Iris pigment epithelial cell (primary cell): ENCODE data around the gene TCF7L2.

Experiments
- DNase-seq: peaks from one replicate; pipeline ENCODE4 v3.0.0-alpha.2; 2011; ENCODE audit warnings: low read depth

The TCF7L2 gene

GRCh38 chr10:112966194-112966855 is 16.3 kb downstream of the TCF7L2 start:
- DNase-seq = no peak

GRCh38 chr10:112967200-112967599 is 17.2 kb downstream of the TCF7L2 start:
- peak; percentile 69 for DNase-seq

- DNase-seq = no peak
Measured at GRCh38 chr10:112969131-112969530, 19.1 kb downstream of the TCF7L2 start.

DNA sequence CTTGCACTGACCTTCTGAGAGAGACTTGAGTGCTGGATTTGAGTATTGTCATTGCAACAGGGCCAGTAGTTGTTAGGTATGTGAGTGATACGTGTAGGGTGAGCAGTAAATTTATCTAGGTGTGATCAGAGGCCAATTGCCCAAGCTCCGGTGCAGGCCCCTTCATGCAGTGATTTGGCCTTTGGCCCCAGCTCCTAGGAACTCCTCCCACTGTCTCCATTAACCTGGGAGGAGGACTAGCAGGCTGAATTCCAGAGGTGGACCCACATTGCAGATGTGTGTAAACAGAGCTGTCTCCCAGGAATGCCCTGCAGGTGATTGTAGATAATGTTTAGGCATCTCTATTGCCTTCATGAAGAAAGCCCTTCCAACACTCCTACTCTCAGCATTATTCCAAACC is 19.5 kb downstream of the TCF7L2 start:
- no peak for DNase-seq

DNA sequence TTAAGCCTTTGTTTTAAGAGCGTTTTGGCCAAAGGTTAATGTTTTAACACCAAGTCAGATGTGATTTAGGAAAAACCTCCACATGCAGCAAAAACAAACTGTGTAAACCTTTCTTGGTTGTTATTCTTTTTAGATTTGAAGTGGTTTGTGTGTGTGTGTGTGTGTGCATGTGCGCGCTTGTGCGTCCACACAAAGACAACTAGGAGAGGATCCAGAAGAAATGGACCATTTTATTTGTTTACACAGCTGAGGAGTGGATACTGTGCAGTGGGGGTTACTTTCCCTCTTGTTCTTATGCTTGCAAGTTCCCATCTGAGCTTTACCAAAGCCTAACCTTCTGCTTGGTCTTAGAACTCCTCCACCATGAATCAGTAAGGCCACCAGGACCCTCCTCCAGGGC is 20.0 kb downstream of the TCF7L2 start:
- DNase-seq = no peak

GRCh38 chr10:112972606-112973005 is 22.6 kb downstream of the TCF7L2 start:
- DNase-seq = no peak

GRCh38 chr10:112973046-112973445 is 23.0 kb downstream of the TCF7L2 start:
- no peak for DNase-seq

DNA sequence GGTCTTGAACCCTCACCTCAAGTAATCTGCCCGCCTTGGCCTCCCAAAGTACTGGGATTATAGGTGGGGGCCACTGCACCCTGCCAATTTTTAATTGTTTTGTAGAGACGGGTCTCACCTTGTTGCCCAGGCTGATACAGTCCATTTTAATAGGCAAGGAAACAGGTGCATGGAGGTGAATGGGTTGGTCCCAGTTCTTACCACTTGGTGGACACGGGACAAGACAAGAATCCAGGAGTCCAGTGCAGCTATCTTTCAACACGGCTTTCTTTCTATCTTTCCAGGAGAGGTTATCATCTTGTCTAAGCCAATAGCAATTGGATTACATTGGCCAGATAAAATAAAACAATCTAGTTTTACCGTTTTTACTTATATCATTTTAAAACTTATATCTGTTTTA is 23.8 kb downstream of the TCF7L2 start:
- no peak for DNase-seq

- DNase-seq = no peak
Measured at GRCh38 chr10:112977426-112977898, 27.4 kb downstream of the TCF7L2 start.

- no peak for DNase-seq
Measured at GRCh38 chr10:112979927-112980326, 29.9 kb downstream of the TCF7L2 start.

GRCh38 chr10:112980937-112981336 is 30.9 kb downstream of the TCF7L2 start:
- no peak for DNase-seq

DNA sequence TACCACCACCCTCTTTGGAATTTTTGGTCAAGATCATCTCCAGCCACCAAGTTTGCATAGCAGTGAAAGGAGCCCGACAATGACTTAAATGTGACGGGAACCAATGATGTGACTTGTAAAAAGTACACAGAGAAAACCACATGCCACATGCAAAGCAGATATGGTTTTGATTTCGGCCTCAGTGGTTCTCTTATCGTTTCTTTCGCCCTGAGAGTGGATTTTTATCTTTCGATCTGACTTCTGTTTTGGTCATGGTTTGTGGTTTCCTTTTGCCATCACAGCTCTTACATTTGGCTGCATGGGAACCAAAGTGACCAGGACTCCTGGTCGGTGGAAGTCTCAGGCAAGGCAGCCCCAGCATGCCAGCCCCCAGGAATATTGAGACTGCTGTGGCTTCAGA is 31.5 kb downstream of the TCF7L2 start:
- no peak for DNase-seq

- no peak for DNase-seq
Measured at GRCh38 chr10:112983444-112984056, 33.5 kb downstream of the TCF7L2 start.

DNA sequence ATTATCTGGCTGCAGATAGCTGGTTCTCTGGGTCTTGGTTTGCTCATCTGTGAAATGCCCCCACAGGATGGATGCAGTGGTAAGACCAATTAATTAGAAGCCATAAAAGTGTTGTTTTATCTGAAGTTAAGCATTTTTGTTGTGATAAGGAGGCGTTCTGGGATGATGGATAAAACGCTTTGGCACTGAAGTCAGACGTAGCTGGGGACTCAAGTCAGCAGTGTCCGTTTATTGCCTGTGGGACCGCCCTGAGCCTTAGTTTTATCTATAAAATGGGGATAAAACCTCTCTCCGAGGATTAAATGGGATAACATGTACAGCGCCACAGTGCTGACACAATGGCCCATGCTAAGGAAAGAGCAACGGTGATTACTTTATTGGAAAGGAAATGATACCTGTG is 34.7 kb downstream of the TCF7L2 start:
- DNase-seq = no peak

DNA sequence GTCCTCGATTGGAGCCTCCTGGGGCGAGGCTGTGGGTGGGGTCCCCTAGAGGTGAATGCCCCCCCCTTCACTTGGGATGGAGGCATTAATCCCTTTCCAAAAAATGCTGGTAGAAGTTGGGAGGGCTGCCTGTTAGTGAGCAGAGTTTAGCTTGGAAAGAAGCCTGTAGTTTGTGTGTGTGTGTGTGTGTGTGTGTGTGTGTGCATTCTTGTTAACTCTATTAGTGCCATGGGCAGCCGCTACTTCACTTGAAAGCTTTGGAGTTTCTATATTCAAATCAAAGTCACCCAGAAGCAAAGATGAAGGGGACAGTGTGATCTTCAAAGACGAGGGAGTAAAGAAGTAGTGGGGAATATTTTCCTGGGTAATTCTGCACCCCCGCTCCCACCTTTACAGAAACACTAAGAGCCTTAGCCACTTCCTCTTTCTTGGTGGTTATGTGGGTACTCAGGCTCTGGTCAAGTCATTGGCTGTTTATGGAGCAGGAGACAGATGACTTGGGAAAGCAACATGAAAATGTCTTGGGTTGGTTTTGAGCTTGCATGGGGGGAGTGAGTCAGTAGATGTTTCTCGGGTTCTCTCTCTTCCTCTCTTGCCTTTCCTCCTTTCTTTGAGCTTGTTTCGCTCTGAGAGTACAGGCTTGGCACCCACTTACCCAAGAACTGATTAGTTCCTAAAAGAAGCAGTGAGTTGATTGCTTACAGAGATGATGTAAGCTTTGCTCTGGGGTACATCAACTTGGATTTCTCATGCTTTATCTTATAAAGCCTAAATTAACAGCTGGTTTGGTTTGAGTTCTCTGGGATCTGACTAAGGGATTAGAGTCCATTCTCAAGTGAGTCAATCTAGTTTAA is 35.9 kb downstream of the TCF7L2 start:
- DNase-seq = peak; percentile 66

- DNase-seq = peak; percentile 66
Measured at GRCh38 chr10:112986544-112987190, 36.6 kb downstream of the TCF7L2 start.

- DNase-seq = no peak
Measured at GRCh38 chr10:112988839-112989406, 38.9 kb downstream of the TCF7L2 start.

DNA sequence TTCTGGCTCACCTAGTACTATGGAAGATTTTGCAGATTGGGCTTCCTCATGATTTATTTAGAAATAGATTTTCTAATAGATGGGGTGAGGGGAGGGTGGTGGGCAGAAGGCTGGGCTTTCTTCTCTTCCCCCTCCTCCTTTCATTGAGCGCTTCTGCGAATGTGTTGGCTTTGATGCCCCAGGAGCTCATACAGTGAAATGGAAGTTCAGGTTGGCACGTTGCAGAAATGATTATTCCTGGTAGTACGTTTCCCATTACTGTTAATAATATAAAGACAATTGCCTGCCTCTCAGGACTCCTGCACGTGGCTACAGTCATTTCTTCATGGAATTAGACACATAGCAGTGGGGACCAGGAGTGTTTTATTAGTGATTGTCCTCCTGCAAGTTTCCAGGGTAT is 39.8 kb downstream of the TCF7L2 start:
- DNase-seq = no peak

GRCh38 chr10:112990271-112990670 is 40.2 kb downstream of the TCF7L2 start:
- peak; percentile 42 for DNase-seq

DNA sequence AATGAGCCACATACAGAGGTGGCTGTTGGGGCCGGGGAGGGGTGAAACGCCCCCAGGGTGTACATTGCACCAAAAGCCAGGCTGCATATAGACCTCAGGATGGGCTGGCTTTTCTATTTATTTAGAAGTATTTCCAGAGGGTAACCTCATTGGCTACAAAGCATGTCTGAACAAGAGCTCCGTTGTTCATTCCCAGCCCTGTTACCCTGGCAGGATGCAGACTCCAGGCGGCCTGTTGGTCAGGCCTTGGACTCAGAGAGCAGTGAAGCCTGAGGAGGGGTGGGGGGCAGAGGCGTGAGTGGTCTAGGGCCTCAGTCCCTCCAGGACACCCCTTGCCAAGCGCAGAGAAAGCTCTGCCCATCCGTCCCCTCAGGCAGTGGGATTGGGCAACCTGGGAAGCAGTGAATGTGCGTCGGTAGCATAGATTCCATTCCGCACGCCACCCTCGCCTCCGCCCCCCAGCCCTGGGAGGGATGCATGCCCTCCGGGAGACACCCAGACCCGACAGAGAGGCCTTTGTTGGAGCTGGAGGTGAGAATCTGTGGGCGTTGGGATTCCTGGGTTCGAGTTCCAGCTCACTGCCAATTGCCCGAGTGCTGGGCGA is 41.9 kb downstream of the TCF7L2 start:
- DNase-seq = no peak

- DNase-seq = no peak
Measured at GRCh38 chr10:112996462-112996861, 46.4 kb downstream of the TCF7L2 start.

DNA sequence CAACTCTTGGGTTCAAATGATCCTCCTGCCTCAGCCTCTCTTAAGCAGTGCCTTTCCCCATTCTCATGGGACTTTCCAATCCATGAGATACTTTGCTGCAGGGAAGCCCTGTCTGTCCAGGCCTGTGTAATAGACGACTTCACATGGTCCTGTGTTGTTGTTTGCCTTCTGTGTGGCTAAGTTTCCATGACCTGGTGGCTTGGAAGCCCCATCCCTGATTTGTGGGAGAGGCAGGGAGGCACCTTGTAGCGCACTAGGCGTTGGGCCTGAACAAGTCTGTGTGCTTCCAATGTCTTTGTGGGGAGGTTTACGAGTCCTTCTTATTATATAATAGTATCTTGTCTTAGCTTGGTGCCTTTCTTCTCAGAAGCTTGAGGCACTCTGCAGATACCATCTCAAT is 49.1 kb downstream of the TCF7L2 start:
- no peak for DNase-seq
